ENCODE measurements around the gene PBRM1. TPM values are rescaled to one million over a fixed set of nuclear protein-coding genes. Genes with fewer than 3 reads are reported as not detected.

PBRM1 gene
- total RNA-seq, 6 experiments from 2014 or later = 44.1 to 64.2 (median 56.0) TPM

GRCh38 chr3:52561028-52561747 lies 124.5 kb downstream of the PBRM1 start:
- H3K27me3 Mint-ChIP-seq (ENCODE audit: insufficient read depth) = no peaks in the 10 kb centered on the region; the same call in 1 of the 2 replicates
- H3K9me3 Mint-ChIP-seq = no peaks in the 10 kb centered on the region
- no peak overlapping the region for H3K4me3 Mint-ChIP-seq
- peaks cover 31% of the 10 kb centered on the region for H3K36me3 Mint-ChIP-seq (ENCODE audit: low read depth)
- DNase-seq = no peak
- no peak for TF ChIP-seq CTCF (IDR thresholded peaks at IDR 0.05)
- peak overlapping the region; percentile 30; the same call in 1 of the 2 replicates for H3K27ac Mint-ChIP-seq
- peaks cover 29% of the 10 kb centered on the region for H3K4me1 Mint-ChIP-seq (ENCODE audit: low read depth)

- no peak for TF ChIP-seq CTCF (IDR thresholded peaks at IDR 0.05)
- Mint-ChIP-seq H3K36me3 (ENCODE audit: low read depth) (peaks cover 34% of the 10 kb centered on the region), H3K4me3 (no peak overlapping the region), H3K9me3 (no peaks in the 10 kb centered on the region), H3K27ac (no peak overlapping the region), H3K27me3 (ENCODE audit: insufficient read depth) (no peaks in the 10 kb centered on the region; the same call in 1 of the 2 replicates), H3K4me1 (ENCODE audit: low read depth) (peaks cover 40% of the 10 kb centered on the region)
- DNase-seq = no peak
These were observed 127.3 kb downstream of the PBRM1 start for GRCh38 chr3:52558436-52558835.

- H3K27ac Mint-ChIP-seq = peak overlapping the region; percentile 44
- no peaks in the 10 kb centered on the region for H3K9me3 Mint-ChIP-seq
- H3K36me3 Mint-ChIP-seq (ENCODE audit: low read depth) = peaks cover 24% of the 10 kb centered on the region
- TF ChIP-seq CTCF (IDR thresholded peaks at IDR 0.05) = no peak
- H3K4me1 Mint-ChIP-seq (ENCODE audit: low read depth) = peaks cover 41% of the 10 kb centered on the region
- H3K4me3 Mint-ChIP-seq = no peak overlapping the region
- DNase-seq = no peak
- H3K27me3 Mint-ChIP-seq (ENCODE audit: insufficient read depth) = no peaks in the 10 kb centered on the region; the same call in 1 of the 2 replicates
These were observed 128.4 kb downstream of the PBRM1 start for GRCh38 chr3:52557011-52557960.

GRCh38 chr3:52555056-52555455 lies 130.7 kb downstream of the PBRM1 start:
- Mint-ChIP-seq H3K36me3 (ENCODE audit: low read depth) (peaks cover 20% of the 10 kb centered on the region), H3K4me3 (no peak overlapping the region), H3K27me3 (ENCODE audit: insufficient read depth) (no peaks in the 10 kb centered on the region; the same call in 1 of the 2 replicates), H3K9me3 (no peaks in the 10 kb centered on the region), H3K27ac (peak overlapping the region; percentile 40), H3K4me1 (ENCODE audit: low read depth) (peaks cover 31% of the 10 kb centered on the region)
- DNase-seq = no peak
- TF ChIP-seq CTCF (IDR thresholded peaks at IDR 0.05) = no peak

GRCh38 chr3:52554026-52554755 lies 131.5 kb downstream of the PBRM1 start:
- 0 out of 2 replicates have a peak overlapping the region, but pooled peaks have one; percentile 38 for H3K27ac Mint-ChIP-seq
- no peak for TF ChIP-seq CTCF (IDR thresholded peaks at IDR 0.05)
- H3K4me1 Mint-ChIP-seq (ENCODE audit: low read depth) = peaks cover 29% of the 10 kb centered on the region
- peaks cover 18% of the 10 kb centered on the region for H3K36me3 Mint-ChIP-seq (ENCODE audit: low read depth)
- H3K4me3 Mint-ChIP-seq = no peak overlapping the region
- no peaks in the 10 kb centered on the region for H3K9me3 Mint-ChIP-seq
- no peak for DNase-seq
- no peaks in the 10 kb centered on the region; the same call in 1 of the 2 replicates for H3K27me3 Mint-ChIP-seq (ENCODE audit: insufficient read depth)
